PFSK-1 (cell line): Measurements from ENCODE around the gene SCN5A.

Experiments
- FOXP2 ChIP-seq: optimal IDR thresholded peaks from 2 replicates; pipeline ENCODE3; 2011; ENCODE audit warnings: borderline replicate concordance, control low read depth, inconsistent platforms; ENCODE audit not compliant: insufficient read depth; ENCODE audit errors: extremely low read length, extremely low read depth
- POLR2AphosphoS5 ChIP-seq: IDR thresholded peaks from 2 replicates; pipeline ENCODE4 v1.6.1; 2012; ENCODE audit warnings: low read depth, mild to moderate bottlenecking, control low read depth, low read length, moderate library complexity
- SIN3A ChIP-seq: IDR thresholded peaks from 2 replicates; pipeline ENCODE4 v1.6.1; 2012; ENCODE audit warnings: mild to moderate bottlenecking, low read length, moderate library complexity, borderline replicate concordance; ENCODE audit not compliant: insufficient read depth
- TAF1 ChIP-seq: IDR thresholded peaks from 2 replicates; pipeline ENCODE4 v1.6.1; 2012; ENCODE audit warnings: low read length, control low read depth, borderline replicate concordance; ENCODE audit not compliant: insufficient read depth
- TF ChIP-seq, protein P1 (sequence below), 2 experiments: IDR thresholded peaks; 2 replicates each; pipeline versions ENCODE4 v1.6.1 to v1.8.0; 2011 to 2012; ENCODE audit warnings: low read depth in 2 of 2, low read length in 2 of 2, control low read depth in 1 of 2, inconsistent platforms in 1 of 2, mild to moderate bottlenecking in 1 of 2, moderate library complexity in 1 of 2; ENCODE audit not compliant: insufficient read depth in 1 of 2

The SCN5A gene

GRCh38 chr3:38578081-38578475, 71.4 kb downstream of the SCN5A start:
- TF ChIP-seq TAF1 (no peak), SIN3A (no peak), POLR2AphosphoS5 (no peak), FOXP2 (no peak)
- TF ChIP-seq, protein P1, sequence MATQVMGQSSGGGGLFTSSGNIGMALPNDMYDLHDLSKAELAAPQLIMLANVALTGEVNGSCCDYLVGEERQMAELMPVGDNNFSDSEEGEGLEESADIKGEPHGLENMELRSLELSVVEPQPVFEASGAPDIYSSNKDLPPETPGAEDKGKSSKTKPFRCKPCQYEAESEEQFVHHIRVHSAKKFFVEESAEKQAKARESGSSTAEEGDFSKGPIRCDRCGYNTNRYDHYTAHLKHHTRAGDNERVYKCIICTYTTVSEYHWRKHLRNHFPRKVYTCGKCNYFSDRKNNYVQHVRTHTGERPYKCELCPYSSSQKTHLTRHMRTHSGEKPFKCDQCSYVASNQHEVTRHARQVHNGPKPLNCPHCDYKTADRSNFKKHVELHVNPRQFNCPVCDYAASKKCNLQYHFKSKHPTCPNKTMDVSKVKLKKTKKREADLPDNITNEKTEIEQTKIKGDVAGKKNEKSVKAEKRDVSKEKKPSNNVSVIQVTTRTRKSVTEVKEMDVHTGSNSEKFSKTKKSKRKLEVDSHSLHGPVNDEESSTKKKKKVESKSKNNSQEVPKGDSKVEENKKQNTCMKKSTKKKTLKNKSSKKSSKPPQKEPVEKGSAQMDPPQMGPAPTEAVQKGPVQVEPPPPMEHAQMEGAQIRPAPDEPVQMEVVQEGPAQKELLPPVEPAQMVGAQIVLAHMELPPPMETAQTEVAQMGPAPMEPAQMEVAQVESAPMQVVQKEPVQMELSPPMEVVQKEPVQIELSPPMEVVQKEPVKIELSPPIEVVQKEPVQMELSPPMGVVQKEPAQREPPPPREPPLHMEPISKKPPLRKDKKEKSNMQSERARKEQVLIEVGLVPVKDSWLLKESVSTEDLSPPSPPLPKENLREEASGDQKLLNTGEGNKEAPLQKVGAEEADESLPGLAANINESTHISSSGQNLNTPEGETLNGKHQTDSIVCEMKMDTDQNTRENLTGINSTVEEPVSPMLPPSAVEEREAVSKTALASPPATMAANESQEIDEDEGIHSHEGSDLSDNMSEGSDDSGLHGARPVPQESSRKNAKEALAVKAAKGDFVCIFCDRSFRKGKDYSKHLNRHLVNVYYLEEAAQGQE (IDR thresholded peaks at IDR 0.05; ENCODE audit: insufficient read depth in 1 of 2, low read depth in 2 of 2, low read length in 2 of 2): no peak

GRCh38 chr3:38577371-38578080, 72.0 kb downstream of the SCN5A start:
- no peak for TF ChIP-seq SIN3A

DNA sequence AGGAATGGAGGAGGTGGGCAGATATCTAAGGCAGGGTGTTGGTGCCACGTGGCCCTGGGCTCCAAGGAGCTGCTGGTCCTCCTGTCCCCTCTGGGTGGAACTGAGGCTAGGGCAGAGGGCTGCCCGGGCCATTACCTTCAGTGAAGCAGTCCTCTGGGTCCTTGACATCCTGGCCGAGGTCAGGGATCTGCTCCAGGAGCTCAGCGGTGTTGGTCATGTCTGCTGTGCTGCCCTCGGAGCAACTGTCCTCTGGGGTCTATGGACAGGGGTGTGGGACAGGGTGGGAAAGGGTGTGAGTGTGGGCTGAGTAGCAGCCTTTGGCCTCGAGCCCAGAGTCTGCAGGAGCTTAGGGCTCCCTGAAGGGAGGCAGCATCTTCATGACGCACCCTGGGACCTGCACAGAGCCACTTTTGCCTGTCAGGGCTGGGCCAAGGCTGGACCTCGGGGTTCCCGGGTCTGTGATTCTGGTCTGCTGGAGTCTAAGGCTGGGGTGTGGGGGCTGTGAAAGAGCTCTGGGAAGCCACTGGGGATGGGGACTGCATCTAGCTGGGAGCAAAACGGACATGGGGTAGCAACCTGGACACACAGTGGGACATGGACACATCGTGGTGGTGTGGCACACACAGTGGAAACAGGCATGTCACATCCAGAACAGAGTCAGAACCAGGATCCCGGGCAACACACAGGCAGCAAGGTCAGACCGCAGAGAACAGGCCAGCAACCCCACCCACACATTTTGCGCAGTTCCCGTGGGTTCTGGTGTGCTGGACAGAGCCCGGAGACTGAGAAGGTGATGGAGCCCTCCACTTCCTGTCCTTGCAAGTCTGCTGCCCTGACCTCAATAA, 72.7 kb downstream of the SCN5A start:
- TF ChIP-seq SIN3A: no peak
- TF ChIP-seq, protein P1 (IDR thresholded peaks at IDR 0.05; ENCODE audit: insufficient read depth in 1 of 2, low read depth in 2 of 2, low read length in 2 of 2): peak in 1 of 2 experiments; percentile 82; a peak in 2 of 4 replicates

DNA sequence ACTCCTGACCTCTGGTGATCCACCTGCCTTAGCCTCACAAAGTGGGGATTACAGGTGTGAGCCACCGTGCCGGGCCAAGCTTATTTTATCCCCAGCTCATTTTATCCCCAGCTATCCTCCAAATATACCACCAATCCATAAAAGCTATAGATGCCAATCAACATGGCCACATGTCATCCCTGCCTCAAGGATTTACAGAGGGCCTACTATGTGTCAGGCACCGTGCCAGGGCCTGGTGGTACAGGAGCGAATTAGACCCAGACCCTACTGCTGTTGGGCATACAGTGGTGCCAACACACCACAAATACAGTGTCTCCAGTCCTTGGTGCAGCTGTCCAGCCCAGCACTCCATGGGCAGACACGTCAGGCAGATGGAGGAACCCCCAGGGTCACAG, 73.4 kb downstream of the SCN5A start:
- no peak for TF ChIP-seq TAF1
- no peak for TF ChIP-seq FOXP2

GRCh38 chr3:38575279-38575843, 74.1 kb downstream of the SCN5A start:
- TF ChIP-seq SIN3A (no peak), FOXP2 (no peak), POLR2AphosphoS5 (no peak), TAF1 (no peak)
- TF ChIP-seq, protein P1 (IDR thresholded peaks at IDR 0.05; ENCODE audit: insufficient read depth in 1 of 2, low read depth in 2 of 2, low read length in 2 of 2): no peak
